Activated CD4-positive, alpha-beta T cell treated with anti-CD3 and anti-CD28 coated beads, Interleukin-2, amount 10 ng/mL, durations not matched to agents 7 days and 5 days (primary cell): ENCODE results near the gene RIPOR3. TPM values are rescaled to one million over a fixed set of nuclear protein-coding genes. Genes with fewer than 3 reads are reported as not detected.
A peak's percentile ranks its signal among the peaks of the same experiment; 100 is the strongest.
"Not testable (repeated sequence)": the region's sequence is repeated elsewhere in the genome, so short reads cannot be mapped to it uniquely, and the experiment has no call there.

Experiments
- CTCF ChIA-PET: fragments of 350-600 bp; sonication (Branson Sonifier 250); formaldehyde crosslinking; loops from one replicate; lab custom pipeline; 2021; ENCODE audit warnings: antibody characterized with exemption; lab: Charles Lee
- POLR2A ChIA-PET: fragments of 350-600 bp; sonication (Branson Sonifier 250); formaldehyde crosslinking; loops from one replicate; lab custom pipeline; 2021; ENCODE audit warnings: antibody characterized with exemption; lab: Charles Lee
- DNase-seq: peaks from one replicate; pipeline ENCODE4 v3.0.0-alpha.2; 2020
- H3K27ac Mint-ChIP-seq: one replicate; pipeline ENCODE4 v1.8.0; 2021; ENCODE audit warnings: mild to moderate bottlenecking, moderate library complexity, mixed read lengths
- H3K27me3 Mint-ChIP-seq: one replicate; pipeline ENCODE4 v1.8.0; 2021; ENCODE audit warnings: mixed read lengths
- H3K36me3 Mint-ChIP-seq: one replicate; pipeline ENCODE4 v1.8.0; 2021; ENCODE audit warnings: low read depth, mixed read lengths
- H3K4me1 Mint-ChIP-seq: one replicate; pipeline ENCODE4 v1.8.0; 2021; ENCODE audit warnings: mixed read lengths
- H3K4me3 Mint-ChIP-seq: one replicate; pipeline ENCODE4 v1.8.0; 2021; ENCODE audit warnings: mild to moderate bottlenecking, moderate library complexity, mixed read lengths
- H3K9me3 Mint-ChIP-seq: one replicate; pipeline ENCODE4 v1.8.0; 2021; ENCODE audit warnings: mixed read lengths
- total RNA-seq, 2 experiments: library from RNA; stranded (reverse); gene quantifications; one replicate each; pipeline ENCODE4 v1.2.3, GENCODE V29; 2021

RIPOR3 gene
- total RNA-seq, 2 experiments from 2014 or later = not detected

DNA sequence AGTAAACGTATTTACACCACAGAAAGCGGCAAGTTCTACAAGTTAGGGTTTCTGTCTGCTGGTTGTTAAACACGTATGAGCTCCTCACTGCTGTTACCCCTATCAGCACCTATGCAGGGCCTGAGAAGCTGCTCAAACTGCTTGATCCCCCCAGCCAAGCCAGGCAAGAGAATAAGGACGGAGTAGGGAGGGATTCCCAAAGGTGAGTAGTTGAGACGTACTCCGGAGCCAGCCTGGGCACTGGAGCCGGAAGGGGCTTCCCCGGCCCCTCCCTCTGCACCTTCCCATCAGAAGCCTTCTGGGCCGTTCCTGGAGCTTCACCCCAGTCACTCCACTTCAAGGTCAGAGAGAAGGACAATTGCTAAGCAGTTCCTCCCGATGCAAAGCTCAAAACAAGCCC, 58.0 kb downstream of the RIPOR3 start:
- ChIA-PET POLR2A (no interaction called here), CTCF (interaction anchor here (0.6 to 1.1 kb wide), 3 partner anchors 87 to 562 kb away, joined by 3 to 5 read pairs (median 3); no protein-coding TSS in a partner anchor)
- Mint-ChIP-seq H3K9me3 (no peaks in the 10 kb centered on the region), H3K27ac (no peak overlapping the region), H3K4me3 (no peak overlapping the region), H3K4me1 (no peaks in the 10 kb centered on the region), H3K36me3 (no peaks in the 10 kb centered on the region), H3K27me3 (no peaks in the 10 kb centered on the region)
- no peak for DNase-seq

DNA sequence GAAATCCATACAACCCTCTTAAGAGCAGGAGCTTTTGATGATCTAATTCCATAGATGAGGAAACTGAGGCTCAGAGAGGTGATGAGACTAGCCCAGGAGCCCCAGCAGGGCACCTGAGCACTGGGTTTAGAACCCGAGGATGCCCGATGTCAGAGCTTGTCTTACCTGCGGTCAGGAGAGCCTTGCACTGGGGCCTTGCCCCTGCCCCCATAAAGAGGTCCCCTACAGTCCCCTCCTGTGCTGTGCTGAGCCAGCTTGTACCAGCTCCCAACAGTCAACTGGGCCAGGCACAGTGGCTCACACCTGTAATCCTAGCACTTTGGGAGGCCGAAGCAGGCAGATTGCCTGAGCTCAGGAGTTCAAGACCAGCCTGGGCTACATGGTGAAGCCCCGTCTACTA, 58.6 kb downstream of the RIPOR3 start:
- Mint-ChIP-seq H3K27me3 (no peaks in the 10 kb centered on the region), H3K9me3 (no peaks in the 10 kb centered on the region), H3K36me3 (no peaks in the 10 kb centered on the region), H3K4me1 (no peaks in the 10 kb centered on the region), H3K4me3 (no peak overlapping the region), H3K27ac (no peak overlapping the region)
- ChIA-PET POLR2A (no interaction called here), CTCF (interaction anchor here (0.6 to 0.8 kb wide), 2 partner anchors 406 to 561 kb away, joined by 3 to 5 read pairs; no protein-coding TSS in a partner anchor)
- DNase-seq = no peak

GRCh38 chr20:50632236-50632635, 59.1 kb downstream of the RIPOR3 start:
- H3K27ac Mint-ChIP-seq = no peak overlapping the region
- H3K27me3 Mint-ChIP-seq = no peaks in the 10 kb centered on the region
- CTCF ChIA-PET = interaction anchor here (0.8 kb wide), 1 partner anchor 162 kb away, joined by 3 read pairs; no protein-coding TSS in a partner anchor
- no peaks in the 10 kb centered on the region for H3K4me1 Mint-ChIP-seq
- H3K9me3 Mint-ChIP-seq = no peaks in the 10 kb centered on the region
- no peak for DNase-seq
- H3K36me3 Mint-ChIP-seq = no peaks in the 10 kb centered on the region
- H3K4me3 Mint-ChIP-seq = no peak overlapping the region
- POLR2A ChIA-PET = no interaction called here

DNA sequence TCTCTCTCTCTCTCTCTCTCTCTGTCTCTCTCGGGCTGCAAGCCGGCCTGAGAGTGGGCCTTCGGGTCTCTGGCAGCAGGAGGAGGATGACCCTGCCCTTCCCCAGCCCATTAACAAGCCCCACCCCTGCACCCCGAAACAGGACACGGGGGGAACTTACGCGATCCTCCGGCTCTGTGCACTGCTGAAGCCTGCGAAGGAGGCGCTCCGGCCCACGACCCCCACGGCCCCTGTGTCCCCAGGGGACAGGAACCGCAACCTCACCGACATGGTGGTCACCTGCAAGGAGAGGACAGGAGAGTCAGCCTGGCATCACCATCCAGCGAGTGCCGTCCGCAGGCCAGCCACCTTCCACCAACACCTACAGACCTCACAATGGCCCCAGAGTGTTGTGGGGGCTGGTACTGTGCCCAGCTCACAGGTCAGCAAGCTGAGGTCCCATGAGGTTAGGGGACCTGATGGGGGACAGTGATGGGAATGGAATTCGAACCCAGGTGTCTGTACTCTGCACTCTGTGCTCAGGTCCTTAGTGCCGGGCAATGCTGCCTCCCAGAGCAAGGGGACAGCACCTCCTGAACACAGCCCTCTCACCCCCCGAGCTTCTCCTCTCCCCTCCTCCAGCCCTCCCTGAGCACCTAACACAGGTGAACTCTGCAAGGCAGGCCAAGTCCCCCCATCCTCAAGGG, 60.6 kb downstream of the RIPOR3 start:
- ChIA-PET CTCF (interaction anchor here (1.7 kb wide), 1 partner anchor 26 kb away, joined by 5 read pairs; no protein-coding TSS in a partner anchor), POLR2A (no interaction called here)
- Mint-ChIP-seq H3K27ac (no peak overlapping the region), H3K9me3 (no peaks in the 10 kb centered on the region), H3K4me3 (no peak overlapping the region), H3K4me1 (no peaks in the 10 kb centered on the region), H3K27me3 (no peaks in the 10 kb centered on the region), H3K36me3 (no peaks in the 10 kb centered on the region)
- no peak for DNase-seq

GRCh38 chr20:50629670-50630045, 61.7 kb downstream of the RIPOR3 start:
- DNase-seq = no peak
- H3K27ac Mint-ChIP-seq = no peak overlapping the region
- H3K4me3 Mint-ChIP-seq = no peak overlapping the region
- H3K4me1 Mint-ChIP-seq = no peaks in the 10 kb centered on the region
- H3K36me3 Mint-ChIP-seq = no peaks in the 10 kb centered on the region
- POLR2A ChIA-PET = no interaction called here
- CTCF ChIA-PET = interaction anchor here (1.7 kb wide), 1 partner anchor 25 kb away, joined by 5 read pairs; no protein-coding TSS in a partner anchor
- no peaks in the 10 kb centered on the region for H3K9me3 Mint-ChIP-seq
- no peaks in the 10 kb centered on the region for H3K27me3 Mint-ChIP-seq

DNA sequence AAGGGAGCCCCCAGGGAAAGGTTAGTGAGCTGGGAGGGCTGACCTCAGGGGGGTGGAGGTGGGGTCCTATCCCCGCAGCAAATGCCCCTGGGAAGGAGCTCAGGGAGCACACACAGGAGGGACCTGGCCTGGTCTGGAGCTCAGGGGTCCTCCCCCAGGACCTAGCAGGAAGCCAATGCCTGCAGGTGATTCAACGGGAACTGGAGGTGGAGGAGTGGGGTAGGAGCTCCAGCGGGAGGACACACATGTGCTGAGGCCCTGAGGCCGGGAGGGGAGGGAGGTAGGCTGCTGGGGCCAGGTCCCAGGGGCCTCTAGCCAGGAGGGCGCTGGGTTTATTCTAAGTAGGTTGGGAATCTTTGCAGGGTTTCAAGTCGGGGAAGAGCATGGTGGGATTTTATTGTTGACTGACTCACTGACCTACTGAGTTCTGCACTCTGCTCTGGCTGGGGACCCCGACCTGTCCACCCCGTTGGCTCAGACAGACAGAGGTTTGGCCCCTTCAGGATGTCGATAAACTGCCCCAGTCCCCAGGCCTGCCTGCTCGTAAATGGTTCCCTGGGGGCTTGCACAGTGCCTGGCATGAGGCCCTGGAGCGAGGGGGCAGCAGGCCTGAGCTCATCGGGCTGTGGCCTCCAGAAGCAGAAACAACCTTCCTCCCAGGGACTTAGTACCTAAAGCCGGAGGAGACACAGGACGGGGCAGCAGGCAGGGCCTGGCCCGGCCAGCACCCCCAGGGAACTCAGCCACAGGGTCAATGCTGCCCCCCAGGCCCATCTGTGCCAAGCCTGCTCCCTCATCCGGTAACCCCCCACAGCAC, 62.3 kb downstream of the RIPOR3 start:
- H3K4me1 Mint-ChIP-seq = no peaks in the 10 kb centered on the region
- no peak overlapping the region for H3K4me3 Mint-ChIP-seq
- no peak for DNase-seq
- no peaks in the 10 kb centered on the region for H3K27me3 Mint-ChIP-seq
- H3K9me3 Mint-ChIP-seq = no peaks in the 10 kb centered on the region
- POLR2A ChIA-PET = no interaction called here
- H3K27ac Mint-ChIP-seq = no peak overlapping the region
- H3K36me3 Mint-ChIP-seq = no peaks in the 10 kb centered on the region
- CTCF ChIA-PET = interaction anchor here (1.7 kb wide), 1 partner anchor 24 kb away, joined by 5 read pairs; no protein-coding TSS in a partner anchor

DNA sequence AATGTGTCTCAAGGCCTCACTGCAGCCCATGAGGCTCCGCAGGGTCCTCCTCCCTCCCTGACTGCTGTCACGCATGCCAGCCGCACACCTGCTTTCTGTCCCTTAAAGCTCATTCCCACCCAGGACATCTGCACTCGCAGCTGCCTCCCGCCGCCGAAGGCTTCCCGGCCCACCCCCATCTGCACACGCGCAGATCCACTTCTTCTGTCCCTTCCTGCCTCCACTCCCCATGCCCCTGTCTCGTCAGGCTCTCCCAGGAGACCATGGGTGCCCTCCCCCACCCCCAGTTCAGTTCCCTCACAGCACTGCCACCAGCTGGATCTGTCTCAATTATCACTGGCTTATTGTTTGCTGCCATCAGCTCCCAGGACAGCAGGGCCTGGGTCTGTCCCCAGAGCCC, 63.0 kb downstream of the RIPOR3 start:
- Mint-ChIP-seq H3K36me3 (no peaks in the 10 kb centered on the region), H3K27me3 (no peaks in the 10 kb centered on the region), H3K9me3 (no peaks in the 10 kb centered on the region), H3K27ac (no peak overlapping the region), H3K4me3 (no peak overlapping the region), H3K4me1 (no peaks in the 10 kb centered on the region)
- DNase-seq = no peak
- ChIA-PET CTCF (no interaction called here), POLR2A (no interaction called here)

GRCh38 chr20:50627747-50628146, 63.6 kb downstream of the RIPOR3 start:
- Mint-ChIP-seq H3K27me3 (no peaks in the 10 kb centered on the region), H3K4me1 (no peaks in the 10 kb centered on the region), H3K36me3 (no peaks in the 10 kb centered on the region), H3K27ac (no peak overlapping the region), H3K4me3 (no peak overlapping the region), H3K9me3 (no peaks in the 10 kb centered on the region)
- ChIA-PET CTCF (no interaction called here), POLR2A (no interaction called here)
- DNase-seq = no peak

GRCh38 chr20:50625986-50626677, 65.2 kb downstream of the RIPOR3 start:
- H3K4me3 Mint-ChIP-seq = no peak overlapping the region
- H3K36me3 Mint-ChIP-seq = no peaks in the 10 kb centered on the region
- peak; percentile 16 for DNase-seq
- H3K9me3 Mint-ChIP-seq = peaks cover 6% of the 10 kb centered on the region
- no peak overlapping the region for H3K27ac Mint-ChIP-seq
- ChIA-PET POLR2A (no interaction called here), CTCF (interaction anchor here (0.6 to 2.5 kb wide), 5 partner anchors 9 to 114 kb away, joined by 3 to 18 read pairs (median 4); no protein-coding TSS in a partner anchor)
- no peaks in the 10 kb centered on the region for H3K27me3 Mint-ChIP-seq
- H3K4me1 Mint-ChIP-seq = no peaks in the 10 kb centered on the region

DNA sequence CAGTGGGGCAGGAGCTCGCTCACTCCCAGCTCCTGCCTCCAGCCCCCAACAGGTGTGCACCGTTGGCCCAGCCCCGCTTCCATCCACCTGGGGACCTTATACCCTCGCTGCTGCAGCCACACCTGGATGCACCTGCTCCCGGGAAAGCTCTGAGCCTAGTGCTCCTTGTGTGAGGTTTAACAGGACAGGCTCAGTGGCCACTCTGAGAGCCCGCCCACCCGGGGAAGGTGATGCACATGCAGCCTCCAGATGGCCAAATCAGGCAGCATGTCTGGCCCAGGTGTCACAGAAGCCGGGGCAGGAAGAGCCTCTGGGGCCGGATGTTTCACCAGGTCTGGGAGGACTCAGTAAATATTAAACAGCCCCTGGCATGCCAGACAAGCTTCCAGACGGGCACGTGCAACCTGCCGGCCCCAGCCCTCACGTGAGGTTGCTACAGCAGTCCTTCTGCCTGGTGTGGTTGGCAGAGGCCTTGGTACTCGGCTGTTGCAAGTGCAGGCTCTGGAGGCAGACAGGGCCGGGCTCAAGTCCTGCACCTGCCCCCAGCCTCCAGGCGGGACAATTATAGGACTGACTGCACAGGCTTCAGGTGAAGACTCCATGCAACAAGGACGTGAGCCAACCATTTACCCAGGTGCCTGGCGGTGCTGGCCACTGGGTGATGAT, 66.9 kb downstream of the RIPOR3 start:
- H3K27me3 Mint-ChIP-seq = no peaks in the 10 kb centered on the region
- no peaks in the 10 kb centered on the region for H3K36me3 Mint-ChIP-seq
- peaks cover 11% of the 10 kb centered on the region for H3K9me3 Mint-ChIP-seq
- DNase-seq = no peak
- POLR2A ChIA-PET = no interaction called here
- CTCF ChIA-PET = interaction anchor here (0.6 to 2.5 kb wide), 4 partner anchors 11 to 433 kb away, joined by 4 to 18 read pairs (median 4); partner anchors contain the start of gene BCAS4
- H3K4me3 Mint-ChIP-seq = no peak overlapping the region
- H3K4me1 Mint-ChIP-seq = no peaks in the 10 kb centered on the region
- no peak overlapping the region for H3K27ac Mint-ChIP-seq

GRCh38 chr20:50621068-50621665, 70.2 kb downstream of the RIPOR3 start:
- H3K4me1 Mint-ChIP-seq = no peaks in the 10 kb centered on the region
- H3K27ac Mint-ChIP-seq = no peak overlapping the region
- no peak overlapping the region for H3K4me3 Mint-ChIP-seq
- POLR2A ChIA-PET = no interaction called here
- H3K27me3 Mint-ChIP-seq = no peaks in the 10 kb centered on the region
- DNase-seq = no peak
- H3K36me3 Mint-ChIP-seq = no peaks in the 10 kb centered on the region
- CTCF ChIA-PET = interaction anchor here (1.8 kb wide), 1 partner anchor 15 kb away, joined by 5 read pairs; no protein-coding TSS in a partner anchor
- H3K9me3 Mint-ChIP-seq = peaks cover 11% of the 10 kb centered on the region

DNA sequence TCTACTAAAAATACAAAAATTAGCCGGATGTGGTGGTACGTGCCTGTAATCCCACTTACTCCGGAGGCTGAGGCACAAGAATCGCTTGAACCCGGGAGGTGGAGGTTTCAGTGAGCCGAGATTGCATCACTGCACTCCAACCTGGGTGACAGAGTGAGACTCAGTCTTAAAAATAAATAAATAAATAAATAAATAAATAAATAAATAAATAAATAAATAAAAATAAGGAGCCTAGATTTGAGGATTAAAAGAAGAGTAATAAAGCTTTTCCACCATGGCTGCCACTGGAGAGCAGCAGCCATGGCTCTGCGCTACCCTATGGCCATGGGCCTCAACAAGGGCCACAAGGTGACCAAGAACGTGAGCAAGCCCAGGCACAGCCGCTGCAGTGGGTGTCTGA, 70.9 kb downstream of the RIPOR3 start:
- H3K4me3 Mint-ChIP-seq, H3K27ac Mint-ChIP-seq, POLR2A ChIA-PET, H3K27me3 Mint-ChIP-seq, CTCF ChIA-PET, H3K4me1 Mint-ChIP-seq, H3K36me3 Mint-ChIP-seq, DNase-seq: not testable (repeated sequence)
- peaks cover 11% of the 10 kb centered on the region for H3K9me3 Mint-ChIP-seq
